GM21528 (cell line): ENCODE results near the gene HOXC13.

ENCODE experiments used
- ATAC-seq: cut with Tn5 transposase; IDR thresholded peaks from one replicate; pipeline ENCODE4 v1.9.1; 2021; ENCODE audit warnings: mild to moderate bottlenecking, moderate library complexity; ENCODE audit not compliant: unreplicated experiment, low FRiP score

HOXC13 gene

DNA sequence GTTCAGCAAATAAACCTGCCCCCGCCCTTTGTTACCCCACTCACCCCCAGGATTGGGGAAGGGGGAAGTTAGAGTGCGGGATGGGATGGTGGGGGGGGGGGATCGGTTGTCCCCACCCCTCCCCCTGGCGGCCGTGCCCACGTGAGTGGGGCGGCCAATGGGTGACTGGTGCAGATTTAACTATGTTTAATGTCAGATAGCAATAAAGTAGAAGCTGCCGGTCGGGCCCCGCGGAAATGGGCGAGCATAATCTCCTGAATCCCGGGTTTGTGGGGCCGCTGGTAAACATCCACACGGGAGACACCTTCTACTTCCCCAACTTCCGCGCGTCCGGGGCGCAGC, 16.0 kb downstream of the HOXC13 start, which contains the start of gene HOXC12:
Gene HOXC12 (plus strand): TSS at position 210 of the 342 bp plus-strand sequence. CDS start 27 bp downstream, at position 237.
- ATAC-seq: no peak

DNA sequence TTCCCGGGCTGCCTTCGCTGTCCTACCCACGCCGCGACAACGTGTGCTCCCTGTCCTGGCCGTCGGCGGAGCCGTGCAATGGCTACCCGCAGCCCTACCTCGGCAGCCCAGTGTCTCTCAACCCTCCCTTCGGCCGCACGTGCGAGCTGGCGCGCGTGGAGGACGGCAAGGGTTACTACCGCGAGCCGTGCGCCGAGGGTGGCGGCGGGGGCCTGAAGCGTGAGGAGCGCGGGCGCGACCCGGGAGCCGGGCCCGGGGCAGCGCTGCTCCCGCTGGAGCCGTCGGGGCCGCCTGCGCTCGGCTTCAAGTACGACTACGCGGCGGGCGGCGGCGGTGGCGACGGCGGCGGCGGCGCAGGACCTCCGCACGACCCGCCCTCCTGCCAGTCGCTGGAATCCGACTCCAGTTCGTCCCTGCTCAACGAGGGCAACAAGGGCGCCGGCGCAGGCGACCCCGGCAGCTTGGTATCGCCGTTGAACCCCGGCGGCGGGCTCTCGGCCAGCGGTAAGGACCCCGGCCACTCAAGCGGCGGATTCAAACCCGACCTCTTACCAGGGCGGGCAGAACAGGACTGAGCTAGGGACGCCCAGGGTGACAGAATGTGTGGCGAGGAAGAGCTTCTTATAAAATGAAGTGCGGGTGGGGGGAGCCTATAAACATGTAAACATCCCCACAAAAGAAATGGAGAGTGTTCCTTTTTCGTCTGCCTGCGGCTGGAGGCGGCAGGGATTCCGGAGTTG, 16.6 kb downstream of the HOXC13 start:
- no peak for ATAC-seq

DNA sequence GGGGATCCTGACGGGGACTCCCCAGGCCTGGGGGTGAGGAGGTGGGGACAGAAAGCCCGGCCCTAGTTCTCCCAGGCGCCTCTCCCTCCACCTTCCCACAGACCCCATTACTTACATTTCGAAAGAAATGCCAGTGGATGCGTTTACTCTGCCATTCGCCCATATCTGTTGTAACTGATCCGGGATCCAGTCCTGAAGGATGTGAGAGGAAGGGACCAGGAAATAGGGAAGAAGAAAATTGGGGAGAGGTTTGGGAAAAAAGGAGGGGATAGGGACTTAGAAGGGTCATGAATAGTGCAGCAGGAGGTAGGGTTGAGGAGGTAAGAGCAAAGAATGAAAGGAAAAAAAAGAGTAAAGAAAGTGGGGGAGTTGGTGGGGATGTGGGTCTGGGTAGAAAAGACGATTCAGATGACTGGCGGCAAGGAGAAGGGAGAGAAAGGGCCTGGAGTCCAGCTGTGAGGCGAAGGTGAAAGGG, 17.2 kb downstream of the HOXC13 start:
- no peak for ATAC-seq

DNA sequence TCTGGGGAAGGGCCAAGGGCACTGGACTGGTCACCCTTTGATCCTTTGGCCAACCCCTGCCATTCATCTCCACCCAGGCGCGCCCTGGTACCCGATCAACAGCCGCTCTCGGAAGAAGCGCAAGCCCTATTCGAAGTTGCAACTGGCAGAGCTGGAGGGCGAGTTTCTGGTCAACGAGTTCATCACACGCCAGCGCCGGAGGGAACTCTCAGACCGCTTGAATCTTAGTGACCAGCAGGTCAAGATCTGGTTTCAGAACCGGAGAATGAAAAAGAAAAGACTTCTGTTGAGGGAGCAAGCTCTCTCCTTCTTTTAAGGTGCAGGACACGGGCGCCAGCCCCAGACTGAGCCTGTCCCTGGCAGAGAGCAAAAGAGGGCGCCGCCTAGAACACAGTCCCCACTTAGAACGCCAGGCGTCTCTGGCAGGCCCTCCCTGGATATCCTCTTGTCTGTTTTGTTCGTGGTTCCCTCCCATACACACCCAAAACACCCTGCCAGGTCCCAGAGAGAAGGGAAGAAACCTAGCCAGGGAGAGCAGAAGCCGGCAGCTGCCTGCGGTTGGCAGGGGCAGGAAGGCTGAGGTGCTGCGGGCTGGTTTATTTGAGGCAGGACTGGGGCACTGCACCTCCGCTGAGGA, 17.7 kb downstream of the HOXC13 start:
- ATAC-seq: no peak

DNA sequence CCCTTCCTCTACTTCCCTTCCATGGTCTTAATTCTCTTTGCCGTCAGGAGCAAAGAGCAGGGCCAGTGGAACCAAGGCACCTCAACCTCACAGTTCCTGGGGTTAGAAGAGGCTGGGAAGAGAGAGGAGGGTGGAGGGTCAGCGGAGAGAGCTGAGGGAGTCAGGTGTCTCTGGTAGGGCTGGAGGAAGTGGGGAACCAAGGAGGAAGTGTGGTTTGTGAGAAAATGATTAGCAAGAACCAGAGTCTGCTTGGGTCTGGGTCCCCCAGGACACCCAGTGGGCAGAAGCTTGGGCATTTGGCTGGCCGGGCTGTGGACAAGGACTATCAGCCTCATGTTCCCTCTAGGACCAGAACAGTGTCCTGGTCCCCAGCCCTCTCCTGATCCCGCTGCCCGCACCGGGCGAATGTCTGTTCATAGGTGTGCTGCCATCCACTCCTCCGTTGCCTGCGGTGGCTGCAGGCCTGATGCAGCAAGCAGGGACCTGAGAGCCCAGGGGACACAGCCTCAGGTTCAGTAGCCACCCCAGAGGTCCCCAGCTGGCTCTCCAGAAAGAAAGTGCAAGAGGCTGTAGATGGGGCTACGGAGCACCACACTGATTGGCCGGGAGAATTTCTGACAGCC, 18.4 kb downstream of the HOXC13 start:
- no peak for ATAC-seq

DNA sequence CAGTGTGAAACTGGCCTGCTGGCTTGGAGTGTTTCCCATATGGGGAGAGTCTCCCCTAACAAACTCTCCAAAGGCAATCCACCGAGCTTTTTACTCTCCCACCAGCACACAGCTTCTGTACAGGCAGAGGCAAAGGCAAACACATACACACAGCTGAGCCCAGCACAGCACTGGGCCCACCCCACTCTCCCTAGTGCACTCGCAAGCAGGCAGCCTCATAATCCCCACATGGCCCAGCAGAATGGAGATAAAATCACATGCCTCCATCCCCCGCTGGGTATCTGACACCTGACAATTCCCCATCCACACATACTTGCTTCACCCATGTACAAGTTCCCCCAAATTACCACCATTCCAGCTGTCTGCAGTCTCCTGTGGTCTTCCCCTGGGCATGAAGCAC, 19.5 kb downstream of the HOXC13 start:
- no peak for ATAC-seq

DNA sequence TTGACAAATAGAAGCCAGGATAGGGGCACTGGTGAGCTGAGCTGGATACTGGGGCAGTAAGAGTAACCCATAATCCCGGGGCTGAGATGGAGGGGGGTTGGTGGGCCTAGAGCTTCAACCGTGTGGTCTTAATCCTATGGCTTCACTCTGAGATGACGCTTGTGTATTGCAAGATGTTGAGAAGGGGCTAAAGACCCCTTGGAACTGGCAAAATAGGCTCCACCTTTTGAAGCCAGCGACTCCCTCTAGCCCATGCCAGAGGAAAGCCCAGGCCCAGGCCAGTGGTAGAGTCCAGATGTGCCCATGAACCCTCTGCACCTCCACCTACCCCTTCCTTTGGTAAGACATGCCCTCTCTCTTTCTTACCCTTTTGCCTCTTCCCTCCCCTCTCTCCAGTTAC, 20.7 kb downstream of the HOXC13 start:
- ATAC-seq: no peak

DNA sequence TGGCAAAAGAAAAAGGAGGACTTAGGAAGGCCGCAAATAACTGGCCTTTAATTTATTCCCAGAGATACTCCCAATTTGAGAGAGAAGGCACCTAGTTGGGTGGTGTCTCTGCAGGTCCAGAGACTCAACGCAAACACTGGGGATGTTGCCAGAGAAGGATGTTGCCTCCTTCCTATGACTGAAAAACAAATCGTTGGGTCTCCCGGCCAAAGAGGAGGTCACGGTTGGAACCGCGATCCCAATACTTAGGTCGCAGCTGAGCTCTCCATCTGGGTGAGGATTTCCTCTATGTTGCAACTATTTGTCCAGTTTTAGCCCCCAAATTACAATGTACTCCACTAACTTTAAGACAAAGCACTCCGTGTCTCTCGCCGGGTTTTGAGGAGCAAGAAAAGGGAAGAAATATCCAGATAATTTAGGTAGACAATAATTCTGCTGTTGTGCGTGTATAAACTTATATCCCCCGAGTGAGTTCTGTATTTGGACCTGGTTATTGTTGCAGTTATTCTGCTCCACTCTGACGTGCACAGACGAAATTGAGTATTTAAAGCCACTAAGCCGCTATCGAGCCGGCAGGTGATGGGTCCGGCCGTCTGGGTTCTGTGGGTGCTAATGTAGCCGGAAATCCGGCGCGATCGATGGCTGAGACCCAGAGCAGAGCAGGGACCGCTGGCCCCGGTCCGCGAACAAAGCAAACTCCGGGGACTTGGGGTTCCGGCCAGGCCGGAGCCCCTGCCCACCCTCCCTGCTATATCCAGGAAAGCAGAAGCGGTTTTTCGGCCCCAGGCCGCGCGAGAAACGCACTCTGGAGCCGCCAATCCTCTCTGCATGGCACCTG, 21.8 kb downstream of the HOXC13 start:
- no peak for ATAC-seq

DNA sequence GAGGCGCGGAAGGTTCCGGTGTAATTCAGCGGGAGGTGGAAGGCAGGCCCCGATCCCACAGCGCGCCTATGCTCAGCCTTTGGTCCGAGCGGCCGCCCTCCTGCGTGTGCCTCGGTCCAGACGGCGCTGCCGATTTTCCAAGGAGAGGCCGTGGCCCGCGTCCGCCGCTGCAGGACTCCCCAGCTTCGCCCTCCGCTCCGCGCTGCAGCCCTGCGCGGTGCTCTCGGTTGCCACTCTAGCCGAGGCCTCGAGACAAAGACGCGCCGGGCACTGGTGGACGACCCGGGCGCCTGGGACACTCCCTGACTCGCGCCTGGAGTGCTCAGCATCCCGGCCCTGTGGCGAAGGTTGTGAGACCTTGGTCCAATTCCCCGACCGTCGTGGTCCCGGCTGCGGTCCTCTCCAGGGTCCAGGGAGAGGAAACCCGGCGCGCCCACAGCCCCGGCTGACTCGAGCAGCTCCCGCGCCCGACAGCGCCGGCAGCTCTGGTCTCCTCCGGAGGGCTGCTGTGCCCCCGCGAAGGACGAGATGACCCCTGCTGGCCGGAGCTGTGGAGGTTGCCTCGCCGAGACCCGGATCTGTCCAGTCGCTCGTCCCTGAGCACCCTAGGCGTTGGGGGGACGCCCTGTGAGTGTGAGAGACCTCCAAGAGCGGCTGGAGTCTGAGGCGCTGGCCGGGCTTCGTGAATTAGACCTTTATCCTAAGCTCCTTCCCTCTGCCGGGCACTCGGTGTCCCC, 22.6 kb downstream of the HOXC13 start:
- no peak for ATAC-seq

DNA sequence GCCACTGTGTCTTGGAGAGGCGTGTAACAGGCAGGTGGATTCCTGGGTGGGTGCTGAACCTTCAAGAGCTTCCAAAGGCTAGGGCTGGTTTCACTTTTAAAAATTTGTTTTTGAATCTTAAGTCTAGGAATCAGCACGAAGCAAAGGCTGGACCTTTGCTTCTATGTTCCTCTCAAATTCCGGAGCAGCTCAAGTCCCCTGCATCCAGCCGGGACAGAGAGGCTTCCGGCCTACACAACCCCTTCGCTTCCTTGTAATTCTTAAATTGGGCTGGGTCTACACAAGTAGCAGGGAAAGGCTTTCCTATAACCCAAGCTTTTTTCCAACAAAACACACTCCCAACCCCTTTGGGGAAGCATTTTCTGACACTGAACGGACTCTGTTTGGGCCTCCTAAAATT, 24.4 kb downstream of the HOXC13 start:
- no peak for ATAC-seq

DNA sequence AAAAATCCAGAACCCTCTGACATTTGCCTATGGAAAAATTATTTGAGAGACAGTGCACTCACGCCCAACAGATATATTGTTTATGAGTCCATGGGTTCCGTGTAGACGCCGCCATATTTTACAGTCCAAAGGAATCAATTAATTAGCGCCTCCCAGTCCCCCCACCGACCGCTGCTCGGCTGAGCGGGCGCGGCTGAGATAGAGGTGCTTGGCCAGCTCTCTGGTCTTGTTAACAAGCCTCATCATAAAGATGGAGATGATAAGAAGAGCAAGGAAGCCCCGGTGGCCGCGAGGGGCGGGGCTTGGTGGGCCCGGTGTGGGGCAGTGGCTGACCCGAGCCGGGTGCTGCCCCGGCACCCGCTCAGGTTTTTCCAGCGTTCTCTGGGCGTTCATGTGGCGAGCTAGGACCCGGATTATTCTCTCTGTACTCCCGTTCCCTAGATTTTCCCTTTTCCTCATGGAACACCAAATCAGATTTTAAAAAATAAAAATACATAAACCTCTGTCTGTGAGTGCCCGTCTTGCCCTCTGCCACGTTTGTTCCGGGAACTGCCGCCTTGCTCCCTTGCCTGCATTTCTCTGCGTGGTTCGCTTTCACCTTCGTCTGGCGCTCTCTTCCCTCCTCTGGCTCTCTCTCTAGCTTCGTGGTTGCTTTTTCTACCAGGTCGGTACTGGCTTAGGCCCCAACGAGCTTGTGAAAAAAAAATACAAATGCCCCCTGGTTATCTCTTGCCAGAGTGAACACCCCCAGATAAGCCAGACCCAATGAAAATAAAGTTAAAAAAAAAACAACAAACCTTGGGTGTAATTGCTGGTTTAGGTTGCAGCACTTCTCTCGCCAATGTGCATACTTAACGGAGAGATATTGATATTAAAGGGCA, 25.0 kb downstream of the HOXC13 start:
- ATAC-seq: no peak

DNA sequence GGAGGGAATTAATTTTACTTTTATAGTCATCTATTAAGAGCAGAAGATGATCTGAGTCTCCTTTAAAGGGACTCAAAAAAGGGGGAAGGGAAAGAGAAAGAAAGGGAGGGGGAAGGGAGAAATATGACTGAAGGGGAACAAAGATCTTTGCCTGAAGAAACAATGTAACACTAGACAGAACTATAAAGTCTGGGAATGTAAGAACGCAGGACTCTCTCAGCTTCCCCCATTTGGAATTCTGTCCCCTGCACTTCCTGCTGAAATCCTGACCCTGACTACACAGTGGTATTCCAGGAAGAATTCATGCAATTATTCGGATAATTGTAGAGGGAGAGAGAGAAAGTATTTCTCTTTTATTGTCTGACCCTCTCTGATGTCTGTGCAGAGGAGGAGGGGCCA, 25.7 kb downstream of the HOXC13 start:
- no peak for ATAC-seq

DNA sequence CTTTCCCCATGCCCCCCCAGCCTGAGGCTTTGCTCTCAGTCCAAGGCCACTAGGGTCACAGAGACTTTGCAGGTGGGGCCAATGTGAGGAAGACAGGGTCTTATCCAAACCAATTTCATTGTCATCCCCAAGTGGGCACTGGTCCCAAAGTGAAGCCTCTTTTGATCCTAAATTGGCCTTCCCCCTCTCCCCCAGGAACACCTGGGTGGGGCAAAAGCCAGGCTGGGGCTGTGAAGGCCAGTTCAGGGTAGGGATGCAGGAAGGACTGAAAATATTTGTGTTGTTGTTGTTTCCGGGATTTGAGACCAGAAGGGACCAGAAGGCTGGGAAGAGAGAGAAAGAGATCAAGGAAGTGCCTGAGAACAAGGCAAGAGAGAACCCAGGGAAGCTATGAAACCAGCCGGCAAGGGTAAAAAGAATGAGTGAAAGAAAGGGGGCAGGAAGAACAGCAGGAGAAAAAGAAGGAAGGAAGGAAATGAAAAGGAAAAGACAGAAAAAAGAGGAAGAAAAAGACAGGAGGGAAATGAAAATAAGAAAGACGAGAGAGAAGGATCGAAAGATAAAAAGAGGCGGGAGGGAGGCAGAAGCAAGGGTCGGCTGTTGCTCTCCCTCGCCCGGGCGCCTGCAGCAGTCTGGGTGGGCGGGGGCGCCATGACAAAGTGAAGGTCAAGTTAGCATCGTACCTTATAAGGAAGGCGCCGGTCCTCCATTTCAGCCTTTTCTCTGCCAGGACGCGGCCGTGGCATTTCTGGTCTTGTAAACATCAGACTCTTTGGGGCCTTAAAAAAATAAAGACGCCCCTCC, 26.9 kb downstream of the HOXC13 start:
- ATAC-seq: no peak

DNA sequence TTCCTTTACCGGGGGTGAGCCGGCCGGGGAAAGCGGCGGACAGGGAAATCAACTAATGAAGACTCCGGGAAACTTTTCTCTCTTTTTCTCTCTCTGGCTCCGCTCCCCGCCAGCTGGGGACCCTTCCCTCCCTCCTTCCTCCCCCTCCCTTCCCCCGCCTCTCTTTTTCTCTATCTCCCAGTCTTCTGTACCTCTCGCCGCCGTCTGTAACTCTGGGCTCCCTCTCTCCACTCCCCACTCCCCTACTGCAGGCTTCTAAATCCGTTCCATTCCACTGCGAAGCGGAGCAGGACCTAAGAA, 27.4 kb downstream of the HOXC13 start:
- no peak for ATAC-seq

DNA sequence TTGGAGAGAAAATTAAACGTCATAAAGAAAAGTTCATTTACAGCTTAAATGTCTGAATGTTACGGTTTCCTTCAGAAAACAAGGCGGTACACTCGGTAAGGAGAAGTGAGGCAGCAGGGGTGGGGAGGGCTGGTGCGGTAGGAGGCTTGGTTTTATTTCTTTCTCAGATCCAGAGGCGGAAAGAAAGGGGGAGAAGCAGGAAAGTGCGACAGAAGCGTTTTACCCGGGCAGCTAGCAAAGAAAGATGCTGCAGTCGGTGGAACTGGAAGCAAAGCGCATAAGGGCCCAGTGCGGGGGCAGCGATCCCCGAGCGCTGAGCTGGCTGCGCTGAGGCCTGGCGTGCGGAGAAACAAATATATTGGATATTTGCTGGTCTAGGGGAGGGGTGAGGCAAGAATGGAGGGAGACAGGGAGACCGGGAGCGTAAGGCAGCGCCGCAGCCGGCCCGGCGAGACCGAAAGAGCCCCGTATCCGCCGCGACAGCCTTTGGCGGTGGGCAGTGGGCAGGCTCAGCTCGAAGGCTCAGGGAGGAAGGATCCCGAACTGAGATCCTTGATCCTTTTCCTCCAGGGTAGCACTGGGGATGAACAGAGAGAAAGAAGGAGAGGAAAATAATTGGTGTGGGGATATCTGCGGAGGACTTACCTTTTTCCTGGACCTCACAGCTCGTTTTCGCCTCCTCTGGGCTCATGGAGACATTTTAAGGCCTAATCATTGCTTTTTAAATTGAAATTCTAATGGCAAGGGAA, 27.9 kb downstream of the HOXC13 start:
- ATAC-seq: no peak

DNA sequence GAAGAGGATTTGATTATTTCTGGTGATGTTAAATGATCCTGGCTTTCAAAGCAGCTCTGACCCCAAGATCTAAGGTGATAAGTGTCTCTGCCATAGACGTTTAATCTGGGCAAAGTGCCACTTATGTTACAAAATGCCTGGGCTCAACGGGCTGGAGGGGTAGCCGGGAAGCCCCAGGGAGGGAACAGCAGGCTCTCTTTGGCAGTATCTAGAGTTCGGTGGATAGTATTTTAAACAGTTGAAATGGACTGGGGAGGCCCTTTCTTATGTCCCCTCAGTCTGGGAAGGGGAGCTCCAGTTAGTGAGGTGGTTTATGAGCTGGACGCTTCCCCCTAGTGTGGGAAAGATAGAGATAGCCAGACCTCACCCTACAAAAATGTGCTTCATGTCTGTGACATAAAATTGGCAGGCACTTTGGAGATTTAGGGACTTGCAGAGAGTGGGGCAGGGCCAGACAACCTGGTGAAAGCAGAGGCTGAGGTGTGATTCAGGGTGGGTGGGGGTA, 28.8 kb downstream of the HOXC13 start:
- ATAC-seq: no peak

DNA sequence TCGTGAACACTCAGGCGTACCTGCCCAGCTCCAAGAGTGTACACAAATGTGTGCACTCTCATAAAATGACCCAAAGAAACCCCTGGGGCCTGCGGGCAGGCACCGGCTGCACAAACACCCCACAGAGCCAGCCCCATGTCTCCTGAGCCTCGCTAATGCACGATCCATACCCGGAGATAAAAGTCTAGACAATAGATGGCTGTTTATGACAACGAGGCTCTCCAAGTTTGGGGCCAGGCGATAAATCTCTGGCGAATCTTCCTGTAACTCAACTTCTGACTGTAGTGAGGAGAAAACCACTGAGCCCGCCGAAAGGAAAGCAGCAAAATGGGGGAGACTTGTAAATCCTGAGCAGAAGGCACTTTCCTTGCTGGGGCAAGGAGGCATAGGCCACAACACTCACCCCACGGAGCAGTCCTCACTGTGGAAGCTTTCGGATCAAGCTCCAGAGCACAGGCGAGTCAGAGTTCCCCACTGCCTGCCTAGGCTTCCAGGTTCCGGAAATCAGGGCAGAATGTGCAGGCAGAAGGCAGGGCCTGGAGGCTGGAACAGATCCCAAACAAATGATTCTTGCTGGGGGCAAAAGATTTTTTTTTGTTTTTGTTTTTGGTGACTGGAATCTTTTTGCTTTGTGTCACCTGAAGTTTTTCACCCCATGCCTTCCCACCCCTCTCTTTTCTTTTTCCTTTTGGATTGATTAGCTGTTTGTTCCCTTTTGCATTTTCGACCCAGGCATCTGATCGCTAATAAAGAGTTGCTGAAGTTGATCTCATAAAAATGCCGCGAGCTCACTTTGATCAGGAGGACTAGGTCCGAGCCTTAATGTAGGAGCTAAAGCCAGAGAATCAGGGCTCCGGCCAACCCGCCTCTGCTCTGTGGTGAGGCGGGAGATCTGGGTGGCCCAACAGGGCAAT, 29.8 kb downstream of the HOXC13 start:
- no peak for ATAC-seq
